ENCODE results near the gene POLR3A.

Gene POLR3A

DNA sequence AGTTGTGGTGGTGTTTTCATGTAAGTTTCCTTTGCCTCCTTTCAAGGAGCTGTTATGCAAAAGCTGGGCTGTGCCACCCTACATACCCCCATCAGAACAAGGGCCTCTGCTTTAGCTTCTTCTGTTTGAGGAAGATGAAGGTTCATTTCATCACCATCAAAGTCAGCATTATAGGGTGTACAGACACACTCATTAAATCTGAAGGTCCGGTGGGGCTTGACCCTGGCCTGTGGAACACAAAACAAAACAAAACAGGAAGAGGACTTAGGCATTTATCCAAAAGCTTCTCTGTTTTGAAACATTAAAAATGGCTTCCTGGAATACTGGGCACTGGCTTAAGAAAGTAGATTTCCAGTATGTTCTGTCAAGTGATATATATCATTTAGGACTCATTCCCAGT lies 15.8 kb downstream of the POLR3A start:
- Histone ChIP-seq H3K9me3 (ENCODE audit: severe bottlenecking) (no peaks in the 10 kb centered on the region), H3K27me3 (ENCODE audit: insufficient read depth, low read depth, severe bottlenecking) (no peaks in the 10 kb centered on the region), H3K27ac (no peak overlapping the region), H3K4me3 (ENCODE audit: low read depth, low read length) (no peak overlapping the region), H3K36me3 (peaks cover 89% of the 10 kb centered on the region)
- DNase-seq: no peak
- TF ChIP-seq, protein P1, sequence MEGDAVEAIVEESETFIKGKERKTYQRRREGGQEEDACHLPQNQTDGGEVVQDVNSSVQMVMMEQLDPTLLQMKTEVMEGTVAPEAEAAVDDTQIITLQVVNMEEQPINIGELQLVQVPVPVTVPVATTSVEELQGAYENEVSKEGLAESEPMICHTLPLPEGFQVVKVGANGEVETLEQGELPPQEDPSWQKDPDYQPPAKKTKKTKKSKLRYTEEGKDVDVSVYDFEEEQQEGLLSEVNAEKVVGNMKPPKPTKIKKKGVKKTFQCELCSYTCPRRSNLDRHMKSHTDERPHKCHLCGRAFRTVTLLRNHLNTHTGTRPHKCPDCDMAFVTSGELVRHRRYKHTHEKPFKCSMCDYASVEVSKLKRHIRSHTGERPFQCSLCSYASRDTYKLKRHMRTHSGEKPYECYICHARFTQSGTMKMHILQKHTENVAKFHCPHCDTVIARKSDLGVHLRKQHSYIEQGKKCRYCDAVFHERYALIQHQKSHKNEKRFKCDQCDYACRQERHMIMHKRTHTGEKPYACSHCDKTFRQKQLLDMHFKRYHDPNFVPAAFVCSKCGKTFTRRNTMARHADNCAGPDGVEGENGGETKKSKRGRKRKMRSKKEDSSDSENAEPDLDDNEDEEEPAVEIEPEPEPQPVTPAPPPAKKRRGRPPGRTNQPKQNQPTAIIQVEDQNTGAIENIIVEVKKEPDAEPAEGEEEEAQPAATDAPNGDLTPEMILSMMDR (IDR thresholded peaks at IDR 0.05; ENCODE audit: low read depth, low read length): no peak

DNA sequence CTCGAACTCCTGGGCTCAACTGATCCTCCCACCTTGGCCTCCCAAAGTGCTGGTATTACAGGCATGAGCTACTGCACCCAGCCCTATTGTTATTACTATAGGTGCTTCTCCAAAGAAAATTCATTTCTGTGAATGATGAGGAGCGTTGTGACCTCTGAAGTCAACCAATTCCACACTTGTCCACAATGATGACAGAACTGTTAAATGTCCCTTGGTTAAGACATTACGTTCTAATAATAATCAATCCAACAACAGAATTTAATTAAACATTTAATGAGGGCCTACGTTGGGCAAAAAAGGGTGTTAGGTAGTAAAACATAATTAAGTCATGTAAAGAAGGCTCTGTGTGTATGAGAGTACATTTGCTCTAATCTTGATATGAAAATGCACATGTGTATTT lies 18.2 kb downstream of the POLR3A start:
- TF ChIP-seq, protein P1 (IDR thresholded peaks at IDR 0.05; ENCODE audit: low read depth, low read length): no peak
- H3K27me3 ChIP-seq (ENCODE audit: insufficient read depth, low read depth, severe bottlenecking): no peaks in the 10 kb centered on the region
- no peaks in the 10 kb centered on the region for H3K9me3 ChIP-seq (ENCODE audit: severe bottlenecking)
- no peak for DNase-seq
- H3K4me3 ChIP-seq (ENCODE audit: low read depth, low read length): no peak overlapping the region
- no peak overlapping the region for H3K27ac ChIP-seq
- H3K36me3 ChIP-seq: peaks cover 84% of the 10 kb centered on the region

DNA sequence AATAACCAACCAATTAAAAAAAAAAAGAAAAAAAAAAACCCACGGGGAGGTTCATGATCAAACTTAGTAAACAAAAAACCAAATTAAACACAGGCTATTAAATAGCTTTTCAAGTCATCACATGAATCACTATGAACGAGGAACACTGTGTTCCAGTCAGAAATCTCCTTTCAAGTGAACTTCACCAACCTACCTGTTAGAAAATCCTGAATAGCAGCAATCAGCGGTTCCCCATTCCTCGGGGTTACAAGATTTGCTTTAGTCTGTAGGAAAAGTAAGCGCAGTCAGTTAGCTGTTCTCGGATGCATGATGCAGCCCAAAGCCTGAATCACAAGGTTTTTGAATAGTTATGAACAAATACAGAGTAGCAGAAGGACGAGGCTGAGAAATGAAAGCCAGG lies 19.0 kb downstream of the POLR3A start:
- no peaks in the 10 kb centered on the region for H3K9me3 ChIP-seq (ENCODE audit: severe bottlenecking)
- no peaks in the 10 kb centered on the region for H3K27me3 ChIP-seq (ENCODE audit: insufficient read depth, low read depth, severe bottlenecking)
- H3K36me3 ChIP-seq: peaks cover 84% of the 10 kb centered on the region
- no peak overlapping the region for H3K4me3 ChIP-seq (ENCODE audit: low read depth, low read length)
- DNase-seq: no peak
- H3K27ac ChIP-seq: no peak overlapping the region
- TF ChIP-seq, protein P1 (IDR thresholded peaks at IDR 0.05; ENCODE audit: low read depth, low read length): no peak

DNA sequence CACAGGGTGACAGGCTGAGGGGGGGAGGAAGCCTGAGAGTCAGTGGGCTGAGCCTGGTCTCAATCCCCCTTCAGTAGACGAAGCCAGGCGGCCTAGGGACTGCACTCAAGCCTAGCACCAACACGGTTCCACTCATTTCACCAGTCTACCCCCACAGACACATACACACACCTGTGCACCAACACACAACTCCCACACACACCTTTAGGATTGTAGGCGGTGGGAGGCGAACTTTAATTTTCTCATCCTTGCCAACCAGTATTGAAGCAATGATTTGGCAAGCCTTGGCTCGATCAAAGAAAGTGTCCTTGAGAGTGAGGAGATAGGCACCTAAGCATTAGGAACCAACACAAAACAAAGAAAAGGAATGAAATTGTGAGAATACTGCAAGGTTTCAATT lies 19.7 kb downstream of the POLR3A start:
- no peak overlapping the region for H3K4me3 ChIP-seq (ENCODE audit: low read depth, low read length)
- no peaks in the 10 kb centered on the region for H3K27me3 ChIP-seq (ENCODE audit: insufficient read depth, low read depth, severe bottlenecking)
- H3K36me3 ChIP-seq: peaks cover 84% of the 10 kb centered on the region
- no peaks in the 10 kb centered on the region for H3K9me3 ChIP-seq (ENCODE audit: severe bottlenecking)
- H3K27ac ChIP-seq: no peak overlapping the region
- TF ChIP-seq, protein P1 (IDR thresholded peaks at IDR 0.05; ENCODE audit: low read depth, low read length): no peak
- DNase-seq: no peak

DNA sequence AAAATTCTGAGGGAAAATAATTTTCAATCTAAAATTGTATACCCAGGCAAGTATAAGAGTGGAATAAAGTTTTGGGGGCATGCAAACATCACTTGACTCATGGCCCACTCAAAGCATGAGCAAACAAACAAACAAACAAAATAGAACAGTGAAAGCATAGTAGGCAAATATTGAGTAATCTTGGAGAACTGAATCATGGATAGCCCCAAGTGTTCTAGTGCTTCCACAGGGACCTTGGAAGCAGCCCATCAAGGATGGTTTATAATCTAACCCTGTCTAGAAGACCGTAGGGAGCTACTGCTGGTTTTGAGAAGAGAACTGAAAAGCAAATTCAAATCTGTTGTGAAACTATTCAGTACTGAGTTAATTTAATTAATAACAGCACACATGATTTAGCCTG lies 22.1 kb downstream of the POLR3A start:
- Histone ChIP-seq H3K36me3 (peaks cover 87% of the 10 kb centered on the region), H3K27me3 (ENCODE audit: insufficient read depth, low read depth, severe bottlenecking) (no peaks in the 10 kb centered on the region), H3K27ac (no peak overlapping the region), H3K9me3 (ENCODE audit: severe bottlenecking) (no peaks in the 10 kb centered on the region), H3K4me3 (ENCODE audit: low read depth, low read length) (no peak overlapping the region)
- TF ChIP-seq, protein P1 (IDR thresholded peaks at IDR 0.05; ENCODE audit: low read depth, low read length): no peak
- DNase-seq: no peak

Data from WERI-Rb-1 (cell line).